PC-9 (cell line): ENCODE measurements around the gene RNASE12. TPM values are rescaled to one million over a fixed set of nuclear protein-coding genes. Genes with fewer than 3 reads are reported as not detected.

Experiments used
- BruUV-seq: library from RNA; stranded (reverse); fragments of 400-500 nt; replicated peaks from 2 replicates; lab custom pipeline; 2021; lab: Mats Ljungman, UMichigan
- CTCF ChIA-PET: fragments of 300-600 bp; sonication (Branson Sonifier 250); formaldehyde crosslinking; loops from one replicate; lab custom pipeline; 2022; ENCODE audit warnings: antibody characterized with exemption; lab: Charles Lee
- POLR2A ChIA-PET: fragments of 300-600 bp; sonication (Branson Sonifier 250); formaldehyde crosslinking; loops from one replicate; lab custom pipeline; 2022; ENCODE audit warnings: antibody characterized with exemption; ENCODE audit not compliant: unreplicated experiment; lab: Charles Lee
- DNase-seq, 2 experiments: peaks; one replicate each; pipeline versions ENCODE4 v3.0.0 to v3.0.0-alpha.2; 2015 to 2022; ENCODE audit warnings: mixed read lengths in 1 of 2
- H2AFZ ChIP-seq: fragments of 200-600 bp; sonication (generic); 2 replicates; pipeline ENCODE4 v1.8.1; 2017; ENCODE audit warnings: antibody characterized with exemption
- H3F3A ChIP-seq: fragments of 200-600 bp; sonication (generic); 2 replicates; pipeline ENCODE4 v1.8.1; 2017; ENCODE audit warnings: antibody characterized with exemption, mild to moderate bottlenecking, low read depth; ENCODE audit not compliant: insufficient read depth
- H3K27ac ChIP-seq: fragments of 200-600 bp; sonication (generic); 2 replicates; pipeline ENCODE4 v1.6.1; 2016; ENCODE audit warnings: mixed run types
- H3K27me3 ChIP-seq: fragments of 200-600 bp; sonication (generic); 2 replicates; pipeline ENCODE4 v1.6.1; 2016; ENCODE audit warnings: low read depth, mixed run types; ENCODE audit not compliant: insufficient read depth
- H3K36me3 ChIP-seq: fragments of 200-600 bp; sonication (generic); 2 replicates; pipeline ENCODE4 v1.6.1; 2016; ENCODE audit warnings: low read depth, mixed run types
- H3K4me1 ChIP-seq: fragments of 200-600 bp; sonication (generic); replicated peaks from 2 replicates; pipeline ENCODE4 v1.6.1; 2016; ENCODE audit warnings: mixed run types; ENCODE audit not compliant: insufficient read depth
- H3K4me2 ChIP-seq: fragments of 200-600 bp; sonication (generic); 2 replicates; pipeline ENCODE4 v1.6.1; 2017; ENCODE audit warnings: mixed run types
- H3K4me3 ChIP-seq: fragments of 200-600 bp; sonication (generic); 2 replicates; pipeline ENCODE4 v1.6.1; 2016; ENCODE audit warnings: mixed run types
- H3K79me2 ChIP-seq: fragments of 200-600 bp; sonication (generic); 2 replicates; pipeline ENCODE4 v1.6.1; 2017; ENCODE audit warnings: low read depth, mixed run types
- H3K9me2 ChIP-seq: fragments of 200-600 bp; sonication (generic); 2 replicates; pipeline ENCODE4 v1.8.1; 2017; ENCODE audit warnings: mild to moderate bottlenecking; ENCODE audit not compliant: insufficient read depth
- H3K9me3 ChIP-seq: fragments of 200-600 bp; sonication (generic); 2 replicates; pipeline ENCODE4 v1.8.1; 2016; ENCODE audit warnings: low read depth; ENCODE audit not compliant: insufficient read depth
- H4K20me1 ChIP-seq: fragments of 200-600 bp; sonication (generic); 2 replicates; pipeline ENCODE4 v1.8.1; 2017; ENCODE audit not compliant: insufficient read depth
- EZH2 ChIP-seq: fragments of 200-600 bp; sonication (generic); IDR thresholded peaks from 2 replicates; pipeline ENCODE4 v1.8.0; 2017; ENCODE audit warnings: antibody characterized with exemption, low read depth
- intact Hi-C: fragments of 100-400 bp; cut with micrococcal nuclease; formaldehyde crosslinking; loops from one replicate; pipeline ENCODE4 v1.10.0; 2022; ENCODE audit not compliant: unreplicated experiment
- total RNA-seq: library from RNA; stranded (reverse); gene quantifications from 2 replicates; pipeline ENCODE4 v1.2.3, GENCODE V29; 2021
- TF ChIP-seq, protein P1 (sequence below): fragments of 200-600 bp; sonication (generic); conservative IDR thresholded peaks from 2 replicates; pipeline ENCODE4 v1.6.1; 2017; ENCODE audit warnings: mixed run types, antibody characterized with exemption, mild to moderate bottlenecking, moderate library complexity

Gene RNASE12
- total RNA-seq, 1 experiment from 2014 or later: not detected

DNA sequence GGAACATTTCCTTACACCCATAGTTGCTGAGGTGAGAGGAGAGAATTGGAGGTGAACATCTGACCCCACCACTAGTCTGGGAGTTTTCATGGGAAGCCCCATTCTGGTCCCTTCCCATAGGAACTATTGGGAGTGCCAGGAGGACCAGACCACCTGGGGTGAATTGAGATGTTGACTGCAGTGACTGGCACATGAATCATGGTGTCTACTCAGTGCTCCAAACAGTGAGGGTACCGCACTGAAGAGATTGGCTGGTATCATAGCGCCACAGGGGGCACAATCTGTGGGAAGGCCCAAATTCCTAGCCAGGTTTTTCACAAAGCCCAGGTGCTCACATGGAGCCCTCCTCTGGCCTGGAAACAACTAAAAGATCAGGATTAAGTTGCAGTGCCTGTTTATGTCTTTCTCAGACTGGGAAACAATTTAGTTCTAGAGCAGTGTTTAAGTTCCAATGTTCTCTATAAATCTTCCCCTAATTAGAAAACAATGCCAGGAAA, 26.6 kb downstream of the RNASE12 start:
- POLR2A ChIA-PET: no interaction called here
- Histone ChIP-seq H3K27me3 (no peaks in the 10 kb centered on the region), H3K27ac (no peak overlapping the region), H3K4me2 (no peak overlapping the region), H3F3A (no peaks in the 10 kb centered on the region), H3K4me3 (no peak overlapping the region), H3K9me2 (no peaks in the 10 kb centered on the region), H3K79me2 (no peaks in the 10 kb centered on the region), H4K20me1 (no peaks in the 10 kb centered on the region), H2AFZ (no peak overlapping the region), H3K36me3 (no peaks in the 10 kb centered on the region), H3K4me1 (no peaks in the 10 kb centered on the region), H3K9me3 (no peaks in the 10 kb centered on the region)
- BruUV-seq: no TSS peak
- CTCF ChIA-PET: no interaction called here
- TF ChIP-seq, protein P1, sequence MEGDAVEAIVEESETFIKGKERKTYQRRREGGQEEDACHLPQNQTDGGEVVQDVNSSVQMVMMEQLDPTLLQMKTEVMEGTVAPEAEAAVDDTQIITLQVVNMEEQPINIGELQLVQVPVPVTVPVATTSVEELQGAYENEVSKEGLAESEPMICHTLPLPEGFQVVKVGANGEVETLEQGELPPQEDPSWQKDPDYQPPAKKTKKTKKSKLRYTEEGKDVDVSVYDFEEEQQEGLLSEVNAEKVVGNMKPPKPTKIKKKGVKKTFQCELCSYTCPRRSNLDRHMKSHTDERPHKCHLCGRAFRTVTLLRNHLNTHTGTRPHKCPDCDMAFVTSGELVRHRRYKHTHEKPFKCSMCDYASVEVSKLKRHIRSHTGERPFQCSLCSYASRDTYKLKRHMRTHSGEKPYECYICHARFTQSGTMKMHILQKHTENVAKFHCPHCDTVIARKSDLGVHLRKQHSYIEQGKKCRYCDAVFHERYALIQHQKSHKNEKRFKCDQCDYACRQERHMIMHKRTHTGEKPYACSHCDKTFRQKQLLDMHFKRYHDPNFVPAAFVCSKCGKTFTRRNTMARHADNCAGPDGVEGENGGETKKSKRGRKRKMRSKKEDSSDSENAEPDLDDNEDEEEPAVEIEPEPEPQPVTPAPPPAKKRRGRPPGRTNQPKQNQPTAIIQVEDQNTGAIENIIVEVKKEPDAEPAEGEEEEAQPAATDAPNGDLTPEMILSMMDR: no peak
- no peak for TF ChIP-seq EZH2
- DNase-seq: no peak
- intact Hi-C loops: no loop called here

DNA sequence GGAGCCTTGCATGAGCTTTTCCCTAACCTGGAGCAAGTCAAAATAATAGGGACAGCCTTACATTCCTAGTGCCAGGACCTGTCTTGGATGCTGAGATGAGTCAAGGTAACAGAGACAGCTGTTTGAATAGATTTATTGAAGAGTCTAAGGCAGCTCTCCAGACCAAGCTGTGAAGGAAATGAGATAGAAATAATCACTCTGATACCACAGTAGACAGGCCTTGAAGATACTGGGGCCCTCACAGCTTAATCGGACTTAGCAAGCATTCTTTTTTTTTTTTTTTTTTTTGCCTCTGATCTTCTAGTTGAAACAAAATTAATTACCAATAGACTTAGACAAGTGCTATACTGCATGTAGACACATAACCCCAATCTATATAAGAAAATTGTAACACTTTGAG, 27.2 kb downstream of the RNASE12 start:
- Histone ChIP-seq H3K4me3 (no peak overlapping the region), H3K36me3 (no peaks in the 10 kb centered on the region), H3K79me2 (no peaks in the 10 kb centered on the region), H3F3A (no peaks in the 10 kb centered on the region), H3K9me3 (no peaks in the 10 kb centered on the region), H3K9me2 (no peaks in the 10 kb centered on the region), H3K4me1 (no peaks in the 10 kb centered on the region), H3K4me2 (no peak overlapping the region), H3K27me3 (no peaks in the 10 kb centered on the region), H3K27ac (no peak overlapping the region), H2AFZ (no peak overlapping the region), H4K20me1 (no peaks in the 10 kb centered on the region)
- intact Hi-C loops: no loop called here
- POLR2A ChIA-PET: no interaction called here
- BruUV-seq: no TSS peak
- TF ChIP-seq, protein P1: no peak
- TF ChIP-seq EZH2: no peak
- CTCF ChIA-PET: interaction anchor here (0.6 kb wide), 1 partner anchor 27 kb away, joined by 7 read pairs; no protein-coding TSS in a partner anchor
- DNase-seq: no peak

DNA sequence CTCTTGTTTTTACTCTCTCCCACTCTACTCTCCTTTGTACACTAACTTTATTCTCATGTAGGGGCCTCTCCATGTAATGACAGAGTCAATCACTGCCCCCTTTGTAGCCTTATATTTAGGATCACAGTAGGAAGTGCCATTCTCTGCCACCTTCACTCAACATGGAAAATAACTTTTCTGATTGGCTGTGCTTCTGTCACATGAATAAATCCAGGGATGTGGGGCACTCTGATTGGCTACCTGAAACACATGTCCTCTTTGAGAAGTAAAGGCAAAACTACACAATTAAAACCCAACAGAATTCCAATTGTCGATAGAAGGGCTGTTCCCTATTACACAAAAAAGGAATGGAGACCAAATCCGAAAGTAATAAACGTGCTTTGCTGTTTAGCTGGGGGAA, 30.2 kb downstream of the RNASE12 start, which contains the start of gene RNASE9:
TSS of gene RNASE9 (minus strand) at position 87 of the 400 bp plus-strand sequence.
- no TSS peak for BruUV-seq
- TF ChIP-seq, protein P1: no peak
- H3K27me3 ChIP-seq: no peaks in the 10 kb centered on the region
- no peak within 1 kb of the TSS for H3K4me3 ChIP-seq
- no peaks in the 10 kb centered on the region for H3K9me3 ChIP-seq
- no peaks in the 10 kb centered on the region for H4K20me1 ChIP-seq
- no peak within 1 kb of the TSS for H3K27ac ChIP-seq
- intact Hi-C loops: no loop called here
- H3K9me2 ChIP-seq: no peaks in the 10 kb centered on the region
- ChIA-PET CTCF (no interaction called here), POLR2A (no interaction called here)
- no peak within 1 kb of the TSS for H2AFZ ChIP-seq
- no peak for DNase-seq
- no peaks in the 10 kb centered on the region for H3K79me2 ChIP-seq
- no peak within 1 kb of the TSS for H3K4me2 ChIP-seq
- no peaks in the 10 kb centered on the region for H3K4me1 ChIP-seq
- H3F3A ChIP-seq: no peaks in the 10 kb centered on the region
- H3K36me3 ChIP-seq: no peaks in the 10 kb centered on the region
